GM18519 (cell line): Measurements from ENCODE around the gene CCDC178.
"Not testable (repeated sequence)": the region's sequence is repeated elsewhere in the genome, so short reads cannot be mapped to it uniquely, and the experiment has no call there.

Experiments used
- ATAC-seq: cut with Tn5 transposase; IDR thresholded peaks from one replicate; pipeline ENCODE4 v1.9.1; 2021; ENCODE audit warnings: mild to moderate bottlenecking, moderate library complexity; ENCODE audit not compliant: unreplicated experiment, low FRiP score

Gene CCDC178

DNA sequence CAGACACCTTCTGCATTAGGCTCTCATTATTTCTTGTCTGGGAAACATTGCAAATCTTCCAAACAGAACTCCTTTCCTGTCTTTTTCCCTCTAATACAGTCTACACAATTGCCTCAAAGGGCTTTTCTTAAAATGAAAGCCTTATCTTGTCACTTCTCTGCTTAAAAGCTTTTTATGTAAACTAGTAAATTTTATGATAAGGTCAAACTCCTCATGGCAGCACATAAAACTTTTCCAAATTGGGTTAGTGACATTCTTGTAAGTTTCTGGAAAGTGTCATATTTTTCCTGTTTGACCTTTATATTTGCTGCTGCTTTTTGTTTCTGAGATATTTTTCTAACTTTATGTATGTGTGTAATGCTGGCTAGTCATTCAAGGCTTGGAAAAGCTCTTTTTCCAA is 406.3 kb downstream of the CCDC178 start:
- no peak for ATAC-seq

DNA sequence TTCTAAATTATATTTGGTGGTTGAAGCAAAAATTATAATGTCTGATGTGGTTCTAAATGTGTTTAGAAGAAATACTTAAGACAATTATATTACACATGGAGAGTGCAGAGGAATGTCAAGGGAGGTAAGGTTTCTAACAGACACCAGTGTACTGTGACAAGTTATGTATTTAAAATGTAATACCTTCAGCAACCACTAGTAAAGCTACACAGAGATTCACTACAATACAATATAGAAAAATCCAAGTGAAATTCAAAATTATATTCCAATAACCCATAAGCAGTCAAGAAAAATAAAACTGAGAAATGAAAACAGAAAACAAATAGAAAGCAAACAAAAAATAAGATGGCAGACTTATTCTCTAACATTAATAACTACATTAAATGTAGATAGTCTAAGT is 418.2 kb downstream of the CCDC178 start:
- peak; percentile 57 for ATAC-seq

DNA sequence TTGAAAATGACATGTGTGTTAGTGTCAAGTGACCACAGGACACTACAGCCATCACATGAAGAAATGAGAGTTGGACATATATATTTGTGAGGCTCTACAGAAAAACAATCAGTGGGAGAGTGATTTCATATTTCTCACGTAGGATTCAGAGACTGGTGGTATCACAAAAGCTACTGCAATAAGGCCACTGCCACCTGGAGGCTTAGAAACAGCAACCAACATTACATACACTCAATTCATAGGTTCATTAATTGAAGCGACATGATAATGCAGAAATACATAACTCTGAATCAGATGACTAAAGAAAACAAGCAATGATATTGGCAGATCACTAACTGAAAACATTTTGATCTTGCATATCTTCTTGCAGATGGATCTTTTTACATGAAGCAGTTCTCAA is 419.6 kb downstream of the CCDC178 start:
- ATAC-seq = no peak

DNA sequence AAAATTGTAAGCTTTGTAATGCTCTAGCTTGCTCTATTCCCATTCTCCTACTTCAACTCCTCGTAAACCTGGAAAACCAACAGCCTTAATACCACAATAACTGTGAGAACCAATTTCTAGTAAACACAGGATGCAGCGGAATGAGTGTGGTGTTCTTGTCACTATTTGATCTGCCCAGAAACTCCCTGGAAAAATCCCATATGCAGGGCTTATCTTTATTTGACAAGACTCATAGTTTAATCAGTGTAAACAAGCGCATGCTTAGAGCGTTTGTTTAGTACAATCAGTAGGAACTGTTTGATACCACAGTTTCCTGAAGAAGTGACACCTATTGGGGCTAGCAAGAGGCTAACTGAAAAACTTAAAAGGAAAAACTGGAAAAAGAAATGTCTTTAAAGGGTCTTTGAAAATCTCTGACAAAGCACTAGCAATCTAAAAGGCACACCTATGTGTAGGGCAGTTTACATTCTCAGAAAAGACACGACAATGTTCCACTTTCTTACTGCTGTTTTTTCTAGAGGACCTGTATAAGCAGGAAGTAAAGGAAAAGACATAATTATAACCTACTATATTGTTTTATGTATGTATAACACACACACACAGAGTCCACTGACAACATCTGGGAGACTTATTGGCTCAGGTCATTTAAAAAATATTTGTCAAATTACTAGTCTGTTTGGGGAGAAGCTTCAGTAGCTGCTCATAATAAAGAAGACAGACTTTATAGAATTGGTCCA is 426.3 kb downstream of the CCDC178 start:
- no peak for ATAC-seq

DNA sequence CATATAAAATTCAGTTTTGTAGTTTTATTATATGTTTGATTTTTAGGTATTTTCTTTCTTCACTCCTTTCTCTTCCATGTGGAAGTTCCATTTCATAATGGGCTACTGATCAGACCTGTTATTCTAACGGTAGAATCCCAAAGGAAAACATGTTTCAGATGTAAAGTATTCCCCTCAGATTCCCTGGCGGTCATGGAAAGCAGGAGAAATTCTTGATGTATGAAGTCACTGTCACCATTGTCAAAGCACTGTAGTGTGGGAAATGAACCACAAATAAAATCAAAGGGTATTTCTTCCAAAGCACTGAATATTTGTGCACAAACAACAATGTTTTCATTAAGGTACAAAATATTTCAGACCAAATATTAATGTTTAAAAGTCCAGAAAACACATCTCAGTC is 430.4 kb downstream of the CCDC178 start:
- ATAC-seq = no peak

DNA sequence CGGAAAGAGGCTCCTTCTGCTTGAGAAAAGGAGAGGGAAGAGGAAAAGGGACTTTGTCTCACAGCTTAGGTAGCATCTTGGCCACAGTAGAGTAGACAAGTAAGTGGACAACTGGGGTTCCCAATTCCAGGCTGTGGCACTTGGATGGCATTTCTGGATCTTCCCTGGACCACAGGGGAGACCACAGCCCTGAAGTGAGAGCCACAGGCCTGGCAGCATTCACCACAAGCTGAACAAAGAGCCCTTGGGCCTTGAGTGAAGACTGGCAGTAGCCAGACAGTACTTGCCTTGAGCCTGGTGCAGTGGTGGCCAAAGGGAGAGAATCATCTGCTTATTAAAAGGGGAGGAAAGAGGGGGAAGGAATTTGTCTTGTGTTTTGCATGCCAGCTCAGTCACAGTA is 441.6 kb downstream of the CCDC178 start:
- no peak for ATAC-seq

DNA sequence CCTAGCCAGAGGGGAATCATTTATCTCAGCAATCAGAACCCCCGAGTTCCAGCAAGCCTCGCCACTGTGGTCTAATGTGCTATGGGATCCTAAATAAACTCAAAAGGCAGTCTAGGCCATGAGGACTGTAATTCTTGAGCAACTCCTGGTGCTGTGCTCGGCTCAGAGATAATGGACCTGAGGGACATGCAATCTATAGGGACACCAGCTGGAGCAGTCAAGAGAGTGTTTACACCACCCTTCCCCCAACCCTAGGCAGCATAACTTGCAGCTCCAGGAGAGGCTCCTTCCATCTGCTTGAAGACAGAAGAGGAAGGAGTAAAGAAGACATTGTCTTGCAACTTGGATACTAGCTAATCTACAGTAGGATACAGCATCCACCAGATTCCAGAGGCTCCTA is 442.2 kb downstream of the CCDC178 start:
- no peak for ATAC-seq

DNA sequence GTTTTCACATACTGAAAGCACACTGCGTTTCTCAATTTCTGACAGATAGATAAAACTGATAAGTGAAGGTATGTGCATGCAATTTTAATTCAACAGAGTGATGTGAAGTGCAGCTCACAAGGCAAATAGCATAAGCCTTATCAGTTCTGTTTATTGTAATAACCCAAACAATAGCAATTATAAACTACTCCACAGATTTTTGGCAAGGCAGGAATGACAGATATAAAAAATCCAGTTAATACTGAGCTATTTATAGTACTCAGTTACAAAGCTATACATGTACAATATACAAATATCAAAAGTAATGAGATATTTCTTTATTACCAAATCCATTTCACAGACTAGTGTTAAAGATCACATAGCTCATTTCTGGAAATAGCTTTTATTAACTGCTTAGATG is 456.8 kb downstream of the CCDC178 start:
- no peak for ATAC-seq

DNA sequence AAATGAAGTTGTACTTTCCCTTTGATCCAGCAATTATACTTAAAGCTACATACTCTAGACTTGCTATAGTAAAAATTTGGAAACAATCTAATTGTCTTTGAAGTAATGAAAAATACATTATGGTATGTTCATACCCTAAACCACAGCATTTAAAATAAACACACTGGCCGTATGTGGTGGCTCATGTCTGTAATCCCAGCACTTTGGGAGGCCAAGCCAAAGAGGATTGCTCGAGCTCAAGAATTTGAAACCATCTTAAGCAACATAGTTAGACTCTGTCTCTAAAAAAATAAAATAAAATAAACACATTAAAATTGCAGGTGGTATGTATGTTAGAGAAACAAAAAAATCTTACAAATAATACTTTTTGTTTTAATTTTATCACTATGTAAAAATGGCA is 459.6 kb downstream of the CCDC178 start:
- no peak for ATAC-seq

DNA sequence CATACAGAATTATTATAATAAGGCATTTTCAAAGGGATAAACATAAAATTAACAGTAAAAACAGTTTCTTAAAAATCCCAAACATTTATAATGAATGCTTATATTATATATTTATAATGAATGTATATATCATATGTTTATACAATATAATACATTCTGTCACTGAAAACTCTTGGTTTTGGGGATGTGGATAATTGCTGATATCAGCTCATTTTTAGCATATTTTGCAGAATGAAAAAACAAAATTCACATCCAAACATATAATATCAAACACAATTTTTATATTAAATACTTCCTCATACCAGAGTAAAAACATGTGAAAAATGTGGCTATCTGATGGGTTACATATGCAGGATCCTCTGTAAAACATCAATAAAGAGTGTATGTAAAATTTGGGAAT is 465.0 kb downstream of the CCDC178 start:
- no peak for ATAC-seq

DNA sequence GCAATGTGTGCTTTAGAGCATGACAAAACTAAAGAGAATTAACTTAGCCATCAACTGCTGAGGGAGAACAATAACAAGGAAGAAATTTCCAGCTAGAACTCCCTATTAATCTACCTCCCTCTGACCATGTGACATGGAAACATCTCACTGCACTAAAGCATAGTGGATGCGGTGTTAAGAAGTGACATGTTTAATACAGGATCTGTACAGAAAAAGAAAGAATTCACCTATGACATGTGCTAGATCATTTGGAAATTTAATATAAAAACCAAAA is 465.4 kb downstream of the CCDC178 start:
- no peak for ATAC-seq

DNA sequence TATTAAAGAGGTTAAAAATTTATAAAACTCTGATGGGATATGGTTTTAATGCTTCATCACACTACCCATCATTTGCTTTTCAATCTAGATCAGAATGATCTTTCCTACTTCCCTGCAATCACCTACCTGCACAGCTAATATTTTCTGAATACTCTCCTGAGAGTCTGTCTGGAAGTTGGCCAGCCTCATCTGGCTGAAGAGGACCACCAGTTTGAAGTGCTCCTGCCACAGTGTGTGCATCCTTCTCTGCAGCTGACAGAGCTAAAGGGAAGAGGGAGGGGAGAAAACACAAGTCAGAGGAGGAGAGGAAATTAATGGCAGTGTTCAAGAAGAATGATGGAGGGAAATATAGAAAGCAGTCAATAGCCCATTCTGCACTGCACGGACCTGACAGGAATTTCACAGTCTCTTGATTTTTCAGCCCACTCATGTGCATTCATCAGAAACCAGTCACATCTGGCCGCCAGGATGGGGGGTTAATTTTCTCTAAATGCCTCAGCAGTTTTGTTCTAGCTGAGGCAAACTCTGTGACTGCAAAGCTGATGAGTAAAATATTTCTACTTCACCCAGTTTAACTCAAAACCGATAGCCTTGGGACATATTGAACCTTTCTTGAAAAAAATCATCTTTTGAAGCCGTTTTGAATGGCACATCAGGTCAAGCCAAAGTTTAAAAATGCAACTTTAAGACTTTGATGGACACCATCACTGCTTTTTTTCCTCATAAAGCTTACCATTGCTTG is 465.9 kb downstream of the CCDC178 start:
- ATAC-seq = peak; percentile 96

DNA sequence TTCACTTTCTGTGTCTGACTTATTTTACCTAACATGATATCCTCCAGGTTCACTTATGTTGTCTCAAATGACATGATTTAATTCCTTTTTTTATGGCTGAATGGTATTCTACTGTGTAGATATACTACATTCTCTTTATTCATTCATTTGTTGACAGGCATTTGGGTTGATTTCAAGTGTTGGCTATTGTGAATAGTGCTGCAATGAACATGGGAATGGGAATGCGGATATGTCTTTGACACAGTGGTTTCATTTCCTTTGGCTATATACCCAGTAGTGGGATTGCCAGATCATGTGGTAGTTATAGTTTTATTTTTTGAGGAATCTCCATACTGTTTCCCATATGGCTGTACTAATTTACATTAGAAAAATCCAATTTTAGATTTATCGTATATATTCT is 472.3 kb downstream of the CCDC178 start:
- no peak for ATAC-seq

DNA sequence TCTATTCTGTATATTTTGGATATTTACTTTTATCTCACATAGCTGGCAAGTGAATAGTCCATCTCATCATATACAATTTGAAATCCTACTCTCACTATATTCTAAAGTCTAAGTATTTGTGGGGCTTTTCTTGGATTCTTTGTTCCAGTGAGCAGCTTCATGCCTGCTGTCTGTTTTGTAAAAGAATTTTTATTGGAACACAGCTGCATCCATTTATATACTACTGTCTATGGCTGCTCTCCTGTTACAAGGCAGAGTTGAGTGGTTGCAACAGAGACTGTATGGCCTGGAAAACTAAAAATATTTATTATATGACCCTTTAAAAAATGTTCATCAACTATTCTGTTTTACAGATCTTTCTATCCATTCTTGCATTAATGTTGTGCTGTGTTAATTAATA is 474.4 kb downstream of the CCDC178 start:
- ATAC-seq = no peak

DNA sequence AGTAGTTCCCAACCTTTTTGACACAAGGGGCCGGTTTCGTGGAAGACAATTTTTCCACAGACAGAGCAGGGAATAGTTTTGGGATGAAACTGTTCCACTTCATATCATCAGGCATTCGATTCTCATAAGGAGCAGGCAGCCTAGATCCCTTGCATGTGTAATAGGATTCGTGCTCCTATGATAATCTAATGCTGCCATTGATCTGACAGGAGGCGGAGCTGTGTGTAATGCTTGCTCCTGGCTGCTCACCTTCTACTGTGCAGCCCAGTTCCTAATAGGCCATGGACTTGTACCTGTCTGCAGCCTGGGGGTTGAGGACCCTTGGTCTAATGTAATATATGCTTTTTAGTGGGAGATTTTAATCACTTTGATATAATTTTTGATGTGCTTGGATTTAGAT is 479.0 kb downstream of the CCDC178 start:
- ATAC-seq = no peak

DNA sequence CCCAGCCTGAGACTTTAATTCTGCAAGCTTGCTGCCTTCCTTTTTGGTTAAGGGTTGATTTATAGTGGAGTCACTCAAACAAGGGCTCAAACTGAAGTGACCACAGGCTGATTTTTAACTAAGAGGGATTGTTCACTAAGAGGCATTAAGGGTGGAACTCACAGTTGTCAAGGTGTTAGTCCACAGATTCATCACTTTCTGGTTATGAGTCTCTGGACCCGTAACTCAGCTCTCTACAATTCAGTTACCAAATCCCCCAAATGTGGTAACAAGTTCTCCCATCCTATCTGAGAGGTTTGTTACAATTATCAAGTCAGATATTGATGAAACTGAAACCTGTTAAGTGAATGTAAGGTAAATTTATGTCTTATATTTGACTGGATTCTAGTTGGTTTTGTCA is 481.8 kb downstream of the CCDC178 start:
- no peak for ATAC-seq

DNA sequence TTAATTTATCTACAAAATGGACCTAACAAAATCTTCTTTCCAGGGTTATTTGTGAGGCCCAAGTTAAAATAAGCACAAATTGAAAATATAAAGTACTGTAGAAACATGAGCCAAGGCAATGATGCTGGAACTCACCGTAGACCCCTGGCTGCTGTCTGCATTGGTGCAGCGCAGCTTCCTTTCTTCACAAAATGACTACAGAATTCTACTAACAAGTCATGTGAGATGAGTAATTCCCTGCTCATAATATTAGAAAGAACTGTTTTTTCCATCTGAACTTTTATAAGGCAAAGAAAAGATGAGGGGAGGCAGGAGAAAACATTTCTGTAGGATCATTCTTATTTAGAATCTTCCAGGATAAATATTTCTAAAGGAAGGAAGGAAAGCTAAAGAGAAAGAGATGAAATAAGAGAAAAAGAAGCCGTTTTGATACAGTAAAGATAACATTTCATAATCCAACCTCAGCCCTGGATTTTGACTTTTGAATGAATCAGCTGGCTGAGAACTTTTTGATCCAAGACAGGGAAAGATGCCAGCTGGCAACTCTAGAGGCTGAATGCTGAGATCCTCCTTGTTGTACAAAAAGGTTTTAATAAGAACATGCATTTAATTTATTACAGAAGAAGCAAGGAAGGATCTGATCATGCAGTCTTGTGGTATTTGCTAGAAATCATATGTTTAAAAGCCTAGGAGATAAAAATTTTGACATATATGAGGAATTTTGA is 483.8 kb downstream of the CCDC178 start:
- ATAC-seq = no peak

DNA sequence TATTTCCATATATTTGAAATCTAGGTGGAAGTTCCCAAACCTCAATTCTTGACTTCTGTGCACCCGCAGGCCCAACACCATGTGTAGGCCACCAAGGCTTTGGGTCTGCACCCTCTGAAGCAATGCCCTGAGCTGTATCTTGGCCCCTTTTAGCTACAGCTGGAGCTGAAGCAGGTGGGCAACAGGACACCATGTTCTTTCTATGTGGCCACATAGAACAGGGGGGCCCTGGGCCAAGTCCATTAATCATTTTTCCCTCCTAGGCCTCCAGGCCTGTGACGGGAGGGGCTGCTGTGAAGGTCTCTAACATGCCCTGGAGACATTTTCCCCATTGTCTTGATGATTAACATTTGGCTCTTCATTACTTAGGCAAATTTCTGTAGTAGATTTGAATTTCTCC is 488.2 kb downstream of the CCDC178 start:
- not testable (repeated sequence) for ATAC-seq

DNA sequence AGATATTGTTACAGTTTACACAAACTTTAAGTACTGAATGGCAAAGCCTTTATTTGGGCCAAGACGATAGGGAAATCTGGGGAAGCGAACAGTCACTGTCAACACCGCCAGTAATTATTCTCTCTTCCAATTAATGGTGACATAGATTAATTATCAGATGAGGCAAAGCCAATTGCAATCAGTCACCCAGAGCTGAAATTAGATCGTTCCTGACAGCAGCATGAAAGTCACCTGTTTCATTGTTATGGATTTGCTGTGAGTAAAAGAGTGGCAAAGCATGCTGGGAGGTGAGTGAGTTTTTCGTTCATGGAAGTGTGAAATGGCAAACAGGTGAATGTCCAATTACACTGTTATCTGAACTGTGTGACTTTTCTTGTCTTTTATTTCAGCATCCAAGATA is 502.9 kb downstream of the CCDC178 start:
- no peak for ATAC-seq

DNA sequence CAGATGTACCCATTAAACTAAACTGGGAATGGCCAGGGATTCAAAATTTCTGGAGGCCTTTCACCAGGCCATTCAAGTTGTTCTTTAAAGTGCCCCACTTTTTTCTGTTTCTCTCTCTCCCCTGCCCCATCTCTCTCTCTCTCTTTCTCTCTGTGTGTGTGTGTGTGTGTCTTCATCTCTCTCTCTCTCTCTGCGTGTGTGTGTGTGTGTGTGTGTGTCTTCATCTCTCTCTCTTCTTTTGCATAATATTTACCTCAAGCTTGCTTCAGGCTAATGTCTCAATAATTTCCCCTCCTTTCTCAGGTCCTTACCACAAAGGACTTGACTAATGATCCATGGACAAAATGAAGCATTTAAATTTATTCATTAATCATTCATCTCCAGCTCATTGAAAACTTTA is 503.5 kb downstream of the CCDC178 start:
- ATAC-seq = no peak

DNA sequence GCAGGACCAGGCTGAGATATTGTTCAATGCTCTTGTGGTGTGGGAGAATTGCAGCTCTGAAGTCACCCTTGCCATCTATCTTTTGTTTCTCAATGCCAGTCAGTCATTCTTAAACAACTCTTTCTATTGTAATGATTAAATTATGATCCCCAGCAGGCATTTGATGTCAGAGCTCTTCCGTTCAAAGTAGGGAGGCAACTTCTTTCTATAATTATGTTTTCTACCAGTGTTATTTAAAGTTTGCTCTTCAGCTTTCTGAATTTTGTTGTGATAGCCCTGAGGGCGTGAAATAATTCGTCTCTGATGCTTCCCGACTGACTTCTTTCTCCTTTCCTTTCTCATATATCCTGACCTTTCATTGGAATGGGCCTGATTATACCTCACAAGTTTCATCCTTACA is 506.3 kb downstream of the CCDC178 start:
- no peak for ATAC-seq
